Measurements from ENCODE around the gene FPR3. TPM values are rescaled to one million over a fixed set of nuclear protein-coding genes. Genes with fewer than 3 reads are reported as not detected.

Gene FPR3
- total and polyA plus RNA-seq, 2 donors (not counting 3 experiments of a cell fraction or from before 2014, with no cell fraction given) = not detected

- POLR2A ChIA-PET = no interaction called here
- intact Hi-C loops (cut with micrococcal nuclease) = no loop called here
- BruUV-seq (replicated peaks) = no TSS peak
- CTCF ChIA-PET = no interaction called here
- no peaks in the 10 kb centered on the region for H4K20me1 ChIP-seq (replicated peaks; ENCODE audit: control insufficient read depth, extremely low read depth, insufficient read depth, low read length)
- no peaks in the 10 kb centered on the region for H3K27me3 ChIP-seq (ENCODE audit: control insufficient read depth in 2 of 2, insufficient read depth in 2 of 2, low read length in 2 of 2)
- H3K79me2 ChIP-seq (ENCODE audit: control insufficient read depth, insufficient read depth, low read length) = no peaks in the 10 kb centered on the region
- H3K9me1 ChIP-seq (replicated peaks; ENCODE audit: control insufficient read depth, extremely low read depth, insufficient read depth, low read length) = no peaks in the 10 kb centered on the region
- peaks cover 5% of the 10 kb centered on the region for H3K9me3 ChIP-seq (replicated peaks; ENCODE audit: control insufficient read depth, insufficient read depth, low read length)
- dilution Hi-C loops (cut with MboI; ENCODE audit: extremely low pct_ligation_motif_present, low sequenced_read_pairs) = no loop called here
- no peak for TF ChIP-seq MAX (IDR thresholded peaks at IDR 0.05; ENCODE audit: insufficient read depth, insufficient read length)
- no peak for TF ChIP-seq POLR2AphosphoS5 (IDR thresholded peaks at IDR 0.05; ENCODE audit: insufficient read depth, low read depth, low read length)
- no peak for TF ChIP-seq GATA2 (IDR thresholded peaks at IDR 0.05; ENCODE audit: insufficient read depth, insufficient read length, low read depth, low read length)
- no peak for TF ChIP-seq EZH2 (IDR thresholded peaks at IDR 0.05; ENCODE audit: borderline replicate concordance, low read depth, low read length, severe bottlenecking)
- TF ChIP-seq, protein P1, sequence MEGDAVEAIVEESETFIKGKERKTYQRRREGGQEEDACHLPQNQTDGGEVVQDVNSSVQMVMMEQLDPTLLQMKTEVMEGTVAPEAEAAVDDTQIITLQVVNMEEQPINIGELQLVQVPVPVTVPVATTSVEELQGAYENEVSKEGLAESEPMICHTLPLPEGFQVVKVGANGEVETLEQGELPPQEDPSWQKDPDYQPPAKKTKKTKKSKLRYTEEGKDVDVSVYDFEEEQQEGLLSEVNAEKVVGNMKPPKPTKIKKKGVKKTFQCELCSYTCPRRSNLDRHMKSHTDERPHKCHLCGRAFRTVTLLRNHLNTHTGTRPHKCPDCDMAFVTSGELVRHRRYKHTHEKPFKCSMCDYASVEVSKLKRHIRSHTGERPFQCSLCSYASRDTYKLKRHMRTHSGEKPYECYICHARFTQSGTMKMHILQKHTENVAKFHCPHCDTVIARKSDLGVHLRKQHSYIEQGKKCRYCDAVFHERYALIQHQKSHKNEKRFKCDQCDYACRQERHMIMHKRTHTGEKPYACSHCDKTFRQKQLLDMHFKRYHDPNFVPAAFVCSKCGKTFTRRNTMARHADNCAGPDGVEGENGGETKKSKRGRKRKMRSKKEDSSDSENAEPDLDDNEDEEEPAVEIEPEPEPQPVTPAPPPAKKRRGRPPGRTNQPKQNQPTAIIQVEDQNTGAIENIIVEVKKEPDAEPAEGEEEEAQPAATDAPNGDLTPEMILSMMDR (IDR thresholded peaks at IDR 0.05; ENCODE audit: extremely low read depth in 1 of 2, insufficient read depth in 1 of 2, low read depth in 1 of 2, low read length in 2 of 2) = no peak
- no peak for TF ChIP-seq MYC (IDR thresholded peaks at IDR 0.05; ENCODE audit: low read depth, low read length)
- no peak for TF ChIP-seq FOS (IDR thresholded peaks at IDR 0.05; ENCODE audit: borderline replicate concordance, insufficient read depth, low read length)
- TF ChIP-seq POLR2A (IDR thresholded peaks at IDR 0.05; ENCODE audit: low read depth, low read length) = no peak
- TF ChIP-seq JUN (IDR thresholded peaks at IDR 0.05; ENCODE audit: borderline replicate concordance, insufficient read depth, insufficient read length, low read depth) = no peak
- H3K4me1 ChIP-seq (ENCODE audit: control insufficient read depth, extremely low read depth, insufficient read depth, low read length) = no peaks in the 10 kb centered on the region
- no peak overlapping the region for H3K4me3 ChIP-seq (replicated peaks in 1 of 3; ENCODE audit: insufficient read depth in 1 of 3, low read depth in 1 of 3, low read length in 3 of 3)
- H3K4me2 ChIP-seq (ENCODE audit: insufficient read depth, low read length) = no peak overlapping the region
- H2AFZ ChIP-seq (ENCODE audit: low read depth, low read length) = no peak overlapping the region
- no peak overlapping the region for H3K9ac ChIP-seq (replicated peaks; ENCODE audit: extremely low read depth, insufficient read depth, low read length)
- peaks cover 0 to 2% of the 10 kb centered on the region in 2 experiments for H3K36me3 ChIP-seq (ENCODE audit: control insufficient read depth in 2 of 2, extremely low read depth in 1 of 2, insufficient read depth in 2 of 2, low read length in 2 of 2)
- H3K27ac ChIP-seq (ENCODE audit: insufficient read depth, low read depth, low read length) = no peak overlapping the region
- DNase-seq (ENCODE audit: low read depth, low spot score) = no peak
- no peak for FAIRE-seq
Observed at GRCh38 chr19:51873097-51873496, 78.1 kb downstream of the FPR3 start.

Other genes with a start within 250 kb of the FPR3 start
- gene ZNF175, start 223.9 kb upstream of the FPR3 start, total RNA-seq = 16.5 and 21.4 TPM in 2 replicates
- gene ZNF175, start 223.9 kb upstream of the FPR3 start, polyA plus RNA-seq = 3.8 and 4.9 TPM in 2 replicates
- not detected in 2 replicates for gene SIGLEC5, start 164.8 kb upstream of the FPR3 start, total RNA-seq
- gene SIGLEC5, start 164.8 kb upstream of the FPR3 start, polyA plus RNA-seq = not detected in 2 replicates
- gene SIGLEC14, start 148.3 kb upstream of the FPR3 start, total RNA-seq = 0.58 TPM in 1 of 2 replicates, not detected in the other
- gene SIGLEC14, start 148.3 kb upstream of the FPR3 start, polyA plus RNA-seq = 0.10 and 0.14 TPM in 2 replicates
- 34.4 and 41.1 TPM in 2 replicates for gene SPACA6, start 101.8 kb upstream of the FPR3 start, total RNA-seq
- gene SPACA6, start 101.8 kb upstream of the FPR3 start, polyA plus RNA-seq = 11.9 and 14.5 TPM in 2 replicates
- gene HAS1, start 71.2 kb upstream of the FPR3 start, total RNA-seq = not detected in 2 replicates
- gene HAS1, start 71.2 kb upstream of the FPR3 start, polyA plus RNA-seq = not detected in 2 replicates
- not detected in 2 replicates for gene FPR1, start 43.3 kb upstream of the FPR3 start, total RNA-seq
- not detected in 2 replicates for gene FPR1, start 43.3 kb upstream of the FPR3 start, polyA plus RNA-seq
- not detected in 2 replicates for gene FPR2, start 34.0 kb upstream of the FPR3 start, total RNA-seq
- gene FPR2, start 34.0 kb upstream of the FPR3 start, polyA plus RNA-seq = not detected in 2 replicates
- gene ZNF577, start 92.8 kb downstream of the FPR3 start, total RNA-seq = 3.2 and 4.0 TPM in 2 replicates
- gene ZNF577, start 92.8 kb downstream of the FPR3 start, polyA plus RNA-seq = 3.1 and 4.7 TPM in 2 replicates
- gene ZNF649, start 109.9 kb downstream of the FPR3 start, total RNA-seq = 8.6 and 9.0 TPM in 2 replicates
- gene ZNF649, start 109.9 kb downstream of the FPR3 start, polyA plus RNA-seq = 2.0 and 2.1 TPM in 2 replicates
- 4.4 and 6.5 TPM in 2 replicates for gene ZNF613, start 132.3 kb downstream of the FPR3 start, total RNA-seq
- 1.7 and 2.1 TPM in 2 replicates for gene ZNF613, start 132.3 kb downstream of the FPR3 start, polyA plus RNA-seq
- 8.4 and 9.8 TPM in 2 replicates for gene ZNF350, start 191.7 kb downstream of the FPR3 start, total RNA-seq
- 2.1 and 2.6 TPM in 2 replicates for gene ZNF350, start 191.7 kb downstream of the FPR3 start, polyA plus RNA-seq
- gene ZNF615, start 213.1 kb downstream of the FPR3 start, total RNA-seq = 4.5 and 5.1 TPM in 2 replicates
- 1.4 TPM in 2 replicates for gene ZNF615, start 213.1 kb downstream of the FPR3 start, polyA plus RNA-seq
- 5.6 and 7.8 TPM in 2 replicates for gene ZNF614, start 233.2 kb downstream of the FPR3 start, total RNA-seq
- gene ZNF614, start 233.2 kb downstream of the FPR3 start, polyA plus RNA-seq = 2.1 and 2.5 TPM in 2 replicates

Measured in endothelial cell of umbilical vein (primary cell).